Retinal pigment epithelial cell (primary cell): Measurements from ENCODE around the gene BIRC3.

Experiments
- DNase-seq: peaks from one replicate; pipeline ENCODE4 v3.0.0-alpha.2; 2010; ENCODE audit warnings: low read depth
- H3K4me3 ChIP-seq: 2 replicates; pipeline ENCODE4 v1.5.1; 2011; ENCODE audit warnings: mild to moderate bottlenecking, low read length, control low read depth, moderate library complexity
- TF ChIP-seq, protein P1 (sequence below): conservative IDR thresholded peaks from 2 replicates; pipeline ENCODE4 v1.5.1; 2011; ENCODE audit warnings: low read depth, low read length, control low read depth, inconsistent platforms

BIRC3 gene

DNA sequence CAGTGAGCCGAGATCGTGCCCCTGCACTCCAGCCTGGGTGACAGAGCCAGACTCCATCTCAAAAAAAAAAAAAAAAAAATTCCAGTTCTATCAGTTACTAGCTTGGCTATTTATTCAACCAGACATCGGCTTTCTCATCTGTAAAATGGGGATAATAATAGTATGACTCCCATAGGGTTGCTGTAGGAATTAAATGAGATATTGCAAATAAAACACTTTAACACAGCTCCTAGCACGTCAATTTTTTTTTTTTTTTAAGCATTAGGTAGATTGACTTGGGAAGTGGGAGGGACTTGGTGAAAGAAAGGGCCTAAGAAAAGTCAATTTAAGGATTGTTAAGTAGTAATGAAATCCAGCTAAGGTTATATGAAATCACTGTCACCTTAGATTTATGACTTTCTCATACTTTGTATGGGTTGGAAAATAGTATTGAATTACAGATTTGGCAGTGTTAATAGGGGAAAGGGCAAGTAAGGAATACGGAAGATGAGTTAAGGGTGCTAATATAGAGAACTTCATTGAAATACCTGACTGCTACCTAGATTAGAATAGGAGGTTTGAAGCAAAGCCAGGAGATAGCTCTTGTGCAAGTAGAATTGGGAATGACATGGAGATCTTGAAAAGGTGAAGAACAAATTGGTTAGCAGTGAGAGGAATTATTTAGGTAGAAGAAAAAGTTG lies 58.6 kb downstream of the BIRC3 start:
- H3K4me3 ChIP-seq = no peak overlapping the region
- DNase-seq = no peak
- TF ChIP-seq, protein P1, sequence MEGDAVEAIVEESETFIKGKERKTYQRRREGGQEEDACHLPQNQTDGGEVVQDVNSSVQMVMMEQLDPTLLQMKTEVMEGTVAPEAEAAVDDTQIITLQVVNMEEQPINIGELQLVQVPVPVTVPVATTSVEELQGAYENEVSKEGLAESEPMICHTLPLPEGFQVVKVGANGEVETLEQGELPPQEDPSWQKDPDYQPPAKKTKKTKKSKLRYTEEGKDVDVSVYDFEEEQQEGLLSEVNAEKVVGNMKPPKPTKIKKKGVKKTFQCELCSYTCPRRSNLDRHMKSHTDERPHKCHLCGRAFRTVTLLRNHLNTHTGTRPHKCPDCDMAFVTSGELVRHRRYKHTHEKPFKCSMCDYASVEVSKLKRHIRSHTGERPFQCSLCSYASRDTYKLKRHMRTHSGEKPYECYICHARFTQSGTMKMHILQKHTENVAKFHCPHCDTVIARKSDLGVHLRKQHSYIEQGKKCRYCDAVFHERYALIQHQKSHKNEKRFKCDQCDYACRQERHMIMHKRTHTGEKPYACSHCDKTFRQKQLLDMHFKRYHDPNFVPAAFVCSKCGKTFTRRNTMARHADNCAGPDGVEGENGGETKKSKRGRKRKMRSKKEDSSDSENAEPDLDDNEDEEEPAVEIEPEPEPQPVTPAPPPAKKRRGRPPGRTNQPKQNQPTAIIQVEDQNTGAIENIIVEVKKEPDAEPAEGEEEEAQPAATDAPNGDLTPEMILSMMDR = no peak

DNA sequence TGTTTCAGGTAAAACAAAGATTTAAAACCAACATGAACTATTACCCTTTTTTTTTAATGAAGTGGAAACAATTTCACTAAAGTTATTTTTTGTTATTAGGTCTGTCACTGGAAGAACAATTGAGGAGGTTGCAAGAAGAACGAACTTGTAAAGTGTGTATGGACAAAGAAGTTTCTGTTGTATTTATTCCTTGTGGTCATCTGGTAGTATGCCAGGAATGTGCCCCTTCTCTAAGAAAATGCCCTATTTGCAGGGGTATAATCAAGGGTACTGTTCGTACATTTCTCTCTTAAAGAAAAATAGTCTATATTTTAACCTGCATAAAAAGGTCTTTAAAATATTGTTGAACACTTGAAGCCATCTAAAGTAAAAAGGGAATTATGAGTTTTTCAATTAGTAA lies 60.6 kb downstream of the BIRC3 start:
- no peak for DNase-seq
- H3K4me3 ChIP-seq = no peak overlapping the region
- TF ChIP-seq, protein P1 = no peak

DNA sequence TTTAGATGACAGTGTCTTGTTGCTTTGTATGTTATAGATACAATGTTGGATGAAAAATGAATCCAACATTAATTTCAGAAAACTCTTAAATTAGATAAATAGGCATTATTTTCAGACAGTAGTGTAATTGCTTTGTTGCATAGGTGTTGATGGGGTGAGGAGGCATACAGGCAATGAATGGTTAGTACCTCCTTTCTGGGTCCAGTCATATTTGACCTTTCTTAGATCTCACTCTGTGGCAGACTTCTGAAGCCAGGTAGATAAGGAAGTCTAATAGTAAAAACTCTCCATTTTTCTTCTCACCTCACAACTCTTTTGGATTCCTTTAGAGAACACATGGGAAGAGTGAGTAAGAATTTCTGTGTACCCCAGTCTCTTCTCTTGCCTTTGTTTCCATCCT lies 61.5 kb downstream of the BIRC3 start:
- TF ChIP-seq, protein P1 = no peak
- DNase-seq = no peak
- H3K4me3 ChIP-seq = no peak overlapping the region

DNA sequence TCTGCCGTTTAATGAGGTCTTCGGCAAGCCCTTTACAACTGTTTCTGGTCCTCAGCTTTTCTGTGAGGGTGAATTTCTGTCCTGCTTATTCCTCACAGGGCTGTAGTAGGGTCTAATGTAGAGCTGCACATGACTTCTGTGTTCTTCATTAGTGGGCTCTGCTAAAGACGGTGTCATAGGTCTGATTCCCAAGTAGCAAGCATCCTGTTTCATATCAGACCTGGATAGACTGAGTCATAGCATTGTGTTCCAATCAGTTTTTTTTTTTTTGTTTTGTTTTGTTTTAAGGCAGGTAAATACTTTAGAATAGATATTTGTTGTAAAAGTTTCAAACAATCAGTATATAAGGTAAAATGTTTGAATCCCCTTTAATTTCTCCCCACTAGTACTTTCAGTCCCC lies 65.1 kb downstream of the BIRC3 start:
- DNase-seq = no peak
- TF ChIP-seq, protein P1 = no peak
- H3K4me3 ChIP-seq = no peak overlapping the region

DNA sequence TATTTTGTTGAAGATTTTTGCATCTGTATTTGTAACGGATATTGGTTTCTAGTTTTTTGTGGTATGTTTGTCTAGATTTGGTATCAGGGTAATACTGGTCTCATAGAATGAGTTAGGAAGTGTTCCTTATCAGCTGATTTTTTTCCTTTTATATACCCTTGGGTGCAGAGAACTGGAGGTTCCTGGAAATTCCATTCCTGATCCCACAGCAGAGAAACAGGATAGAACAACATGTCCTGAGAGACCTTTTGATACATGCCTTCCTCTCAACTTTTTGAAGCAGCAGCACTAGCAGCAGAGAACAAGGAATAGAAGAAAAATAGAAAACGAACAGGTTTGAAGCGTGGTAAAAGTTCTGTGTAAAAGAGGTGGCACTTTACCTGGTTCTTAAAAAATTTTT lies 66.6 kb downstream of the BIRC3 start:
- no peak overlapping the region for H3K4me3 ChIP-seq
- DNase-seq = no peak
- TF ChIP-seq, protein P1 = no peak

DNA sequence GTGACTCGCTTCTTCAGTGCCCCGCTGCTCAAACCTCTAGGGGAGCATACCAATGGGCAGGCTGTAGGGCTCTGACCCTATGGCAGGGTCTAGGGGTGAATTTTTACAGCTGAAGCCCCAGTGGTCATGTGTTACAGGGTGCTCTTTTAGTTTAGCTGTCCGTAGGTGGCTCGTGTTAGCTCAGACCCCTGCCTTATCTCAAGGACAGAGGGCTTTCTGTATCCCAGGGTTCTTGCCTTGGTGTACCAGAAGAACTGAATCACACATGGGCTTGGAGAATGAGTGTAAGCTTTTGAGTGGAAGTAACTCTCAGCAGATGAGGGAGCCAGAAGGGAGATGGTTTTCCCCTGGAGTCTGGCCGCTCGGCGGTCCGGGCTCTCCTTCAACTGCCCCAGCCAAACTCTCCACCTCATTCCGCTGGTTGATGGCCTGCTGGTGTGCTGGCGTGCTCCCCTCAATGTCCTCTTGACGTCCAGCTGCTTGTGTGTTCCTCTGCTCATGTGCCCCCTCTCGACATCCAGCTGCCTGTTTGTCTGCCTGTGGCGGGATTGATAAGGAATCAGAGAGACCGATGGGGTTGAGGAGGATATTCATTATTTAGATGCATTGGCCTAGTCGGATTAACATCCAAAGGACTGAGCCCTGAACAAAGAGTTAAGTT lies 67.3 kb downstream of the BIRC3 start:
- no peak for DNase-seq
- H3K4me3 ChIP-seq = no peak overlapping the region
- TF ChIP-seq, protein P1 = no peak
